NCI-H2081 (cell line): ENCODE data around the gene GPATCH2L.

ENCODE experiments used
- DNase-seq, 2 experiments: peaks; one replicate each; lab custom pipeline; 2025; lab: John Stamatoyannopoulos, UW

The GPATCH2L gene

DNA sequence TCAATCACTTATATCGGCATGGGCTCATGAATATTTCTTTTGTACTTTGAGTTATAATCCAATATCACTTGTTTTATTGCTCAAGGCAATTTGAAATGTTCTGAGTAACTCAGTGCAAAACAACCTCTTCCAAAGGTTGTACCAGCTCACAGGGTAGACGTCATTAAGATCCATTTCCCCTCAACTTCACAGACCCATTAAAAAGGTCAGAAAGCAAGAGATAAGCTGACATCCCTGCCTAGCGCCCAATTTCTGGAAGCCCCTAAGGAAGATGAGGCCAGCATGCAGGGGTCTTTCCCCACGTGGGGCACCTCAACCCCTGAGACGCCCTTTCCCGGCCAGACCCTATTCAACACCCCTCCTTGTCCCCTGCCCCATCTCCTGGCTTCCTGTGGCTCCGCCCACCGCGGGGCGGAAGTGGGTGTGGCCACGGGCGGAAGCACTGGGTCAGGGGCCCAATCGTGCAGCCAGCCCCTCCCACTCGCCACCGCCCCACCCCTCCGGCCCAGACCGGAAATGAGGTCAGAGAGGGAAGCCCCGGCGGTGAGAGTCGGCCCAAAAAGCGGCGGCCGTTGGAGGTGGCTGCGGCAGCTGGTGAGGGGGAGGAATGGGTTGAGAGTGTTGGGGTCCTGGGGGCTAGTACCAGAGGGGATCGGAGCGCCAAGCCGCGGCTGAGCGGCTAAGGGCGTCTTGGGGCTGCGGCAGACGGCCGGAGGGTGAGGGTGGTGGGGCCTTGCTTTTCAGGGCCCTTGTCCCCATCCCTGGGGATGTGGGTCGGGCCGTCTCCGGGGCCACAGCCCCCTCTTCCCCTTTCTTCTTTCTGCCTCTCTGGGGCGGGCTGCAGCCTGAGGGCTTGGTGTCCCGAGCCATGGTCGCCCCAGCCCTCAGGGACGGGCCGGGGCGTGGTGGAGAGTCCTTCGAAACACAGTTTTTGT, at the start of gene GPATCH2L:
TSS of gene GPATCH2L (plus strand) at position 525 of the 935 bp plus-strand sequence. CDS start 2,442 bp downstream, outside the sequence.
- DNase-seq, result peak; percentile 91 to 95

- no peak for DNase-seq
These were observed 46.8 kb upstream of the GPATCH2L start for GRCh38 chr14:76104802-76105355.

- DNase-seq, result no peak
These were observed 45.5 kb upstream of the GPATCH2L start for GRCh38 chr14:76106188-76106587.

DNA sequence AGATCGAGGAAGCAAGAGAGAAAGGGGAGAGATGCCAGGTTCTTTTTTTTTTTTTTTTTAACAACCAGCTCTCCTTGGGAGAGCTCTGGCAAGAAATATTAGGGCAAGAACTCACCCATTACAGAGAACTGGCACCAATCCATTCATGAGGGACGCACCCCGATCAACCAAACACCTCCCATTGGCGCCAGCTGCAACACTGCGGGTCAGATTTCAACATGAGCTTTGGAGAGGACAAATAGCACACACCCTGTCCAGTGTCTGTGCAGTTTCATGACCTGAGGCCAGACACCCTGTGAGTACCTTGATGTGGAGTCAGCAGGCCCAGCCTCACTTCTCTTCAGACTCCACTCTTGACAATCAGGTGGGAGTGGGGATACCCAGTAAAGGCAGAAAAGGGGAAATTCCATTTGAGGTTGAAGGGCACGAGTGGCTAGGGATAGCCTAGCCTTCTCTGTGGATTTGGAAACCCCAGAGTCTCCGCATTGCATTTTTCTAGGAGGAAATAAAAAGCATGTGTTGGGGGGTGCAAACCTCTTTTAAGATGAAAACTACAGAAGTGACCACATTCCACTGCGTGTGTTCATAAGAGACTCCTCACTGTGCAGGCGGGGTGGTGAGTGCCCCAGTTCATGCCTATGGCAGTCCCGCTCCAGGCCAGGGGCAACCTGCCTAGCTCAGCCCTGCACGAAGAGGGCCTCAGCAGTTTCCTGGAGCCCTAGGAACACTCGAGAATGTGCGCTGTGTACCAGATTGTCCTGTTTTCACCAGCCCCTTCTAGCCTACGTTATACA, 42.4 kb upstream of the GPATCH2L start:
- no peak for DNase-seq

DNA sequence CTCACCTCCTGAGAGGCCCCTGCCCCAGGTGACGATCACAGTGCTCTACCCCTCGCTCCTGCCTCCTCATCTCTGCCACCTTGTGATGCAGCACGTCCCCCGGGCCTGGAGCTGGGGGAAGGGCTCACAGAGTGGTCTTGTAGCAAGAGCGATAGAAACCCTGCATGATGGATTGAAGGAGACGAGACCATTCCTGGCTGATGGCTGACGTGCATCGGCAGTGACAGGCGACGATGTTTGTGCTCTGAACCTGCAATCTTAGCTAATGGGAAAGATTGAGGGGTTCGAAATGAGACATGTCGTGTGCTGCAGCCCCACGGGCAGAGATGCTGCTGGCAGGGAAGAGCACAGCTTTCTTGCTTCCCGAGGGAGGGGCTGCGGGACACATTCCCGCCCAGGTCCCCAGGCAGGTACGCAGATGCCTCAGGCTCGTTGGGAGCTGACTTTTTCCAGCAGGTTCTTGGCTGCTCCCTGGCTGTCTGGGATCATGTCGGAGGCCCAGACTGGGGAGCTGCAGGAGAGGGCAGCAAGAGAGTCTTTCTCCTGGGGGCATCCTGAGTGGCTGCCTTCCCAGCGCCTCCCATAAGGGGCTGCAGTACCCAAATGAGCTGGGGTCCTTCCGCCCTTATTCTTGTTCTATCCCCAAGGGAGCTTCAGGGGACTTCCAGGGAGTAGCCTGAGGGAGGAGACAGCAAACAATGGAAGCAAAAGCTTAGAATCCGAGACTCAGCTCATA, 38.7 kb upstream of the GPATCH2L start:
- DNase-seq, result no peak

GRCh38 chr14:76113691-76114090, 38.0 kb upstream of the GPATCH2L start:
- DNase-seq, result no peak

DNA sequence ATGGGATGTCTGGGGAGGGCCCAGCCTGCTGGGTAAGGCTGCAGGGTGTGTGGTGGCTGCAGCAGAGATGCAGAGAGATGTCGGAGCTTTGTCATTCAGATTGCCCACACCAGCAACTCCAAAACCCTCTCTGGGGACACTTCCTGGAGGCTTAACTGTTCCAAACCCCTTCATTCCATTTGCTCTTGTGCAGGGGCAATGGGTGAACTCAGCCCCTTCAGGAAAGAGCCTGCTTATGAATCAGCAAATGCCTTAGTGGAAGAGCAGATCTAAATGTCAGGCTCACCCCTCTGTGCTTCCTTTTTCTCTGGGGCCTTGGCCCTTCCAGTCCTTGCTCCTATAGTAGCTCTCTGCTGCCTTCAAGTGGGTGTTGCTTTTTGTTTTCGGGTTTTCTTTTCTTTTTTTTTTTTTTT, 36.7 kb upstream of the GPATCH2L start:
- DNase-seq, result no peak

DNA sequence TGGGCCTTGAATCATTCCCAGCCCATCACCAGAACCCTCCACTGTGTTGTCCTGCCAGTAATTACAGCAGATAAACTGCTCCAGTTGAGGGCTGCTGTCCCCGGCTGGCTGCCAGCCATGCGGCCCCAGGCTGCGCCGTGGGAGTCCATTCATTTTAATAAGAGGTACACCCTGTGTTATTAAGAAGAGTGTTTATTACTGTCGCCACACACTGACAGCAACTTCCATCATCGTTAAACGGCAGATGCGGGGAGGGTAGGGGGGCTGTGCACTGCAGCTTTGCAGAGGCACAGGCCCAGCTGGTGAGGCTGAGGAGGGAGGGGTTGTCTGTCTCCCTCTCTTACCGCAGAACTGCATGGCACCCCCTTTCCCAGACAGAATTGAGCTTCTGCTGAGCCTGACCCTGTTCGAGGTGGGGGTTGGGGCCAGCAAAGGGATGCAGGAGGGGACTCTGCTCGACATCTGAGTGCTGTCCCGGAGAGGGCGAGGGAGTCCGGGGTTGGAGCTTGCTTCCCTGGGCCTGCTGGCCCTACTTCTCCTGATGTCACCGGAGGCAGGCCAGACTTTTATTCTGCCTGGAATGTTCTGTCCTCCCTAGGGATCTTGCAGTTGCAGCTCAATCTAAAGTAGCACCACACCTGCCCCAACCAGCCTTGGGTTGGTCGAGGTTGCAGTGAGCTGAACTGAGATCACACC, 33.8 kb upstream of the GPATCH2L start:
- DNase-seq, result peak; percentile 92 to 98

DNA sequence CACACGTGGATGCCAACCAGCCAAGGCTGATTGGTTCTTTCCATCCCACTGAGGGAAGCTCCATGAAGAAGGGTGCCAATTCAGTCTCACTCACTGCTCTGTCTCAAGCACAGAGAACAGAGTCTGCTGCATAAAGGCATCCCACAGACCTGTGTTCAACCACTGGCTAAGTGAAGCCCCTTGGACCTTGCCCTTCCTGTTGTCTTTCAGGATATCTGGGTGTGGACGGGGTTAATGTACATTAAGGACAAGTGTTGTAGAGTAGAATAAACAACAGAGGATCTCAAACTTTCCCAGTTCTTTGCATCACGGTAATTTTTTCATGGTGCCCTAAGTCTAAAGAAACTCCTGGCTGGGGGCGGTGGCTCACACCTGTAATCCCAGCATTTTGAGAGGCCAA, 33.1 kb upstream of the GPATCH2L start:
- DNase-seq, result no peak

- no peak for DNase-seq
These were observed 30.5 kb upstream of the GPATCH2L start for GRCh38 chr14:76121089-76121748.

- DNase-seq, result no peak
These were observed 28.1 kb upstream of the GPATCH2L start for GRCh38 chr14:76123426-76124225.

- DNase-seq, result no peak
These were observed 26.2 kb upstream of the GPATCH2L start for GRCh38 chr14:76125511-76125910.

DNA sequence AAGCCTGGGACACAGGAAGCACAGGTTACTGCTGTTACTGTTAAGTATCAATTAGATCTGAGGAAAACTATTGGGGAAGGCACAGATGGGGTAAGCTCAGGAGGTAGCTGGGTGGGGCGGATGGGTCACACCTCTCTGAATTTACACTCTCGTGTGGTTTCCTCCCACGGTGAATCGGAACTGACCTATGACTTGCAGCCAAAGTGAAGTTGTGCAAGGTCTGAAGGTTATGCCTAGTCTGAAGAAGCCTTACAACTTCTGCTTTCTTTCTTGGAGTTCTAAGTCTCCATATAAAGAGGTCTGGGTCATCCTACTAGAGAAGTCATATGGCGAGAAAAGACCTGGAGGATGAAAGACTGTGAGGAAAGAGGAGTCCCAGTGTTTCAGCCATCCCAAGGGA, 25.6 kb upstream of the GPATCH2L start:
- DNase-seq, result no peak

DNA sequence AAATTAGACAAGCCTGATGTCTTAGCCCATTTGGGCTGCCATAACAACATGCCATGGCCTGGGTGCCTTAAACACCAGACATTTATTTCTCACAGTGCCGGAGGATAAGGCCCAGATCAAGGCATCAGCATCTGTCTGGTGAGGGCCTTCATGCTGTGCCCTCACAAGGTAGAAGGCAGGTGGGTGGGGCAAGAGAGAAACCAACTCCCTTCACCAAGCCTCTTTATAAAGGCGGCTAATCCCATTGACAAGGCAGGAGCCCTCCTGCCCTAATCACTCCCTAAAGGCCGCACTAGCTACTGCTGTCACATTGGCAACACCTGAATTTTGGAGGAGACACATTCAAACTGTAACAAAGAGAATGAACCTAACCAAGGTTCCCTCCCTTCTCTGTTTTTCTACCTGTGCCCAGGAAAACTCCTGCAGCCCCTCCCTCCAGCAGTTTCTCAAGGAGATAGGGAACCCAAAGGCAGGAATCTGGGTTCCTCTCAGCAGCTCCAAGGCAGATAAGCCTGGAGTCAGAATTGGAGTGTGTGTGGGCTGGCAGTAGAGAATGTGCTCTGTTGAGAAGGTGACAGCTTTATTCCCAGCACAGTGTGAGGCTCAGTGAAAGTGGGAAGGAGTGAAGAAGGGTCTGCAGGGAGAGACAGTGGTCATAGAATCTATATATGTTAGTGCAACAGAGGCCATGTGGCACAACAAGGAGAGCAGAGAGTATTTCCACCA, 21.7 kb upstream of the GPATCH2L start:
- DNase-seq, result no peak

- DNase-seq, result no peak
These were observed 20.4 kb upstream of the GPATCH2L start for GRCh38 chr14:76131071-76131965.

DNA sequence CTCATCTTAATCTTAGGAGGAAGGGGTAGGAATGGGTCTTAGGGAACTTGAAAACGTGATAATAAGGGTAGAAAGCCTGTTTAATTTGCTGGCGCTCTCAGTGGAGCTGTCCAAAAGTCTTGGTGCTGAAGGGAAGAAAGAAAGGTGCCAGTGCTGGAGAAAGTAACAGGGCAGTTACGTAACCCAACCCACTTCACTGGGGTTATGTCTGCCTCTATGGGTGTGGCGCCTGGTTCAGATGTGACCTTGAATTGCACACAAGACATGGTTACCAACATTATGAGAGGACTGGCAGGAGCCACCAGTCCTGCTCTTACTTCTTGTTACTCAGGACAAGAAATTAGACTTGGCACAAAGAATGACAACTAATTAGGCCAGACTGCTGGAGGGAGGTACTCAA, 18.6 kb upstream of the GPATCH2L start:
- no peak for DNase-seq

- no peak for DNase-seq
These were observed 17.5 kb upstream of the GPATCH2L start for GRCh38 chr14:76134231-76134630.

GRCh38 chr14:76135722-76136121, 16.0 kb upstream of the GPATCH2L start:
- DNase-seq, result no peak
